Endothelial cell of umbilical vein (primary cell): ENCODE measurements around the gene FAM222B.

Experiments
- CTCF ChIP-seq, 2 donors: IDR thresholded peaks; 1 replicate in 1 of 2; 2 replicates in 1 of 2; pipeline ENCODE4 v1.5.1; 2011; ENCODE audit warnings: low read length in 2 of 2, mild to moderate bottlenecking in 2 of 2, moderate library complexity in 2 of 2, control low read depth in 1 of 2, inconsistent platforms in 1 of 2, low read depth in 1 of 2; ENCODE audit not compliant: insufficient read depth in 1 of 2; ENCODE audit errors: extremely low read depth in 1 of 2
- EZH2 ChIP-seq: IDR thresholded peaks from 2 replicates; pipeline ENCODE4 v1.6.1; 2012; ENCODE audit warnings: borderline replicate concordance, low read depth, mild to moderate bottlenecking, moderate library complexity, low read length, inconsistent platforms; ENCODE audit not compliant: severe bottlenecking
- FOS ChIP-seq: IDR thresholded peaks from 2 replicates; pipeline ENCODE4 v1.6.1; 2011; ENCODE audit warnings: mild to moderate bottlenecking, low read length, moderate library complexity, borderline replicate concordance; ENCODE audit not compliant: insufficient read depth
- JUN ChIP-seq: IDR thresholded peaks from 2 replicates; pipeline ENCODE4 v1.6.1; 2011; ENCODE audit warnings: borderline replicate concordance, low read depth; ENCODE audit not compliant: insufficient read length, insufficient read depth
- MAX ChIP-seq: IDR thresholded peaks from 2 replicates; pipeline ENCODE4 v1.6.1; 2011; ENCODE audit not compliant: insufficient read depth, insufficient read length
- POLR2A ChIP-seq: IDR thresholded peaks from 2 replicates; pipeline ENCODE4 v1.6.1; 2012; ENCODE audit warnings: low read depth, mild to moderate bottlenecking, control low read depth, low read length
- POLR2AphosphoS5 ChIP-seq: IDR thresholded peaks from 2 replicates; pipeline ENCODE4 v1.6.1; 2012; ENCODE audit warnings: low read depth, mild to moderate bottlenecking, control low read depth, low read length, moderate library complexity; ENCODE audit not compliant: insufficient read depth

- TF ChIP-seq MAX (no peak), EZH2 (no peak), CTCF (IDR thresholded peaks at IDR 0.05; ENCODE audit: extremely low read depth in 1 of 2, insufficient read depth in 1 of 2, low read depth in 1 of 2, low read length in 2 of 2) (no peak), POLR2A (no peak), POLR2AphosphoS5 (no peak), JUN (no peak), FOS (no peak)
Measured at GRCh38 chr17:28755486-28755885, 87.1 kb downstream of the FAM222B start.
